IMR-90 (cell line): ENCODE data around the gene MGAT4C. TPM values are rescaled to one million over a fixed set of nuclear protein-coding genes. Genes with fewer than 3 reads are reported as not detected.

Experiments used
- ATAC-seq: fragments of 200-7000 bp; cut with Tn5 transposase; 2 replicates; pipeline ENCODE4 v1.9.1; 2020; ENCODE audit warnings: low read depth, mild to moderate bottlenecking, moderate library complexity
- BruUV-seq: library from RNA; stranded (reverse); fragments of 400-500 nt; replicated peaks from 2 replicates; lab custom pipeline; 2021; lab: Mats Ljungman, UMichigan
- CTCF ChIA-PET: fragments of 300-600 bp; formaldehyde crosslinking; extraction: SDS; loops from one replicate; lab custom pipeline; 2021; ENCODE audit warnings: antibody characterized with exemption; lab: Yijun Ruan, JAX
- POLR2A ChIA-PET: fragments of 300-600 bp; sonication (Branson Sonifier 250); formaldehyde crosslinking; loops from one replicate; lab custom pipeline; 2022; ENCODE audit warnings: antibody characterized with exemption; ENCODE audit not compliant: unreplicated experiment; lab: Charles Lee
- DNase-seq: peaks from one replicate; pipeline ENCODE4 v3.0.0; 2013
- H2AFZ ChIP-seq: replicated peaks from 2 replicates; pipeline ENCODE3; 2013; ENCODE audit warnings: low read length, mild to moderate bottlenecking; ENCODE audit not compliant: poor library complexity
- H2AK5ac ChIP-seq: 2 replicates; pipeline ENCODE4 v1.6.1; 2013; ENCODE audit warnings: low read depth, low read length, inconsistent platforms
- H2AK9ac ChIP-seq: replicated peaks from 2 replicates; pipeline ENCODE3; 2013; ENCODE audit warnings: mild to moderate bottlenecking, low read depth, low read length, moderate library complexity; ENCODE audit not compliant: poor library complexity
- H2BK120ac ChIP-seq: 2 replicates; pipeline ENCODE4 v1.6.1; 2013; ENCODE audit warnings: low read depth, low read length, inconsistent platforms
- H2BK15ac ChIP-seq: 3 replicates; pipeline ENCODE4 v1.6.1; 2013; ENCODE audit warnings: low read depth, low read length, inconsistent platforms
- H2BK20ac ChIP-seq: 2 replicates; pipeline ENCODE4 v1.6.1; 2013; ENCODE audit warnings: low read depth, mild to moderate bottlenecking, inconsistent platforms, low read length, moderate library complexity
- H2BK5ac ChIP-seq: 2 replicates; pipeline ENCODE4 v1.6.1; 2013; ENCODE audit warnings: mild to moderate bottlenecking, low read depth, low read length, inconsistent platforms; ENCODE audit not compliant: poor library complexity, severe bottlenecking
- H3K14ac ChIP-seq: replicated peaks from 2 replicates; pipeline ENCODE4 v1.6.1; 2013; ENCODE audit warnings: low read depth, low read length, inconsistent platforms
- H3K18ac ChIP-seq: 2 replicates; pipeline ENCODE4 v1.6.1; 2013; ENCODE audit warnings: low read depth, low read length, control low read depth
- H3K23ac ChIP-seq: 2 replicates; pipeline ENCODE4 v1.6.1; 2013; ENCODE audit warnings: low read depth, low read length, inconsistent platforms
- H3K27ac ChIP-seq: 2 replicates; pipeline ENCODE4 v1.5.1; 2013; ENCODE audit warnings: mild to moderate bottlenecking, control low read depth, low read length; ENCODE audit not compliant: insufficient read depth
- H3K27me3 ChIP-seq: 2 replicates; pipeline ENCODE4 v1.6.1; 2013; ENCODE audit warnings: low read length; ENCODE audit not compliant: control insufficient read depth, insufficient read depth
- H3K36me3 ChIP-seq: 2 replicates; pipeline ENCODE4 v1.6.1; 2013; ENCODE audit warnings: low read length, mixed read lengths; ENCODE audit not compliant: control insufficient read depth, insufficient read depth
- H3K4ac ChIP-seq: 2 replicates; pipeline ENCODE4 v1.6.1; 2013; ENCODE audit warnings: low read depth, low read length, inconsistent platforms
- H3K4me1 ChIP-seq: 2 replicates; pipeline ENCODE4 v1.6.1; 2013; ENCODE audit warnings: low read length, mixed read lengths; ENCODE audit not compliant: control insufficient read depth, insufficient read depth
- H3K4me2 ChIP-seq: 2 replicates; pipeline ENCODE4 v1.6.1; 2013; ENCODE audit warnings: low read depth, mild to moderate bottlenecking, control low read depth, low read length, moderate library complexity
- H3K4me3 ChIP-seq: 2 replicates; pipeline ENCODE4 v1.5.1; 2013; ENCODE audit warnings: low read depth, mild to moderate bottlenecking, control low read depth, low read length, moderate library complexity; ENCODE audit not compliant: insufficient read depth
- H3K56ac ChIP-seq: 2 replicates; pipeline ENCODE4 v1.6.1; 2013; ENCODE audit warnings: low read length, inconsistent platforms; ENCODE audit not compliant: insufficient read depth; ENCODE audit errors: extremely low read depth
- H3K79me1 ChIP-seq, 2 experiments: 2 replicates each; pipeline ENCODE4 v1.6.1; 2013; ENCODE audit warnings: low read length in 2 of 2, inconsistent platforms in 1 of 2, low read depth in 1 of 2
- H3K9ac ChIP-seq: 2 replicates; pipeline ENCODE4 v1.6.1; 2013; ENCODE audit warnings: low read depth, low read length, control low read depth
- H3K9me1 ChIP-seq: 2 replicates; pipeline ENCODE4 v1.6.1; 2013; ENCODE audit warnings: low read length, inconsistent platforms; ENCODE audit not compliant: insufficient read depth
- H3K9me3 ChIP-seq: 2 replicates; pipeline ENCODE4 v1.6.1; 2013; ENCODE audit warnings: low read length; ENCODE audit not compliant: control insufficient read depth, insufficient read depth
- H4K20me1 ChIP-seq: 2 replicates; pipeline ENCODE4 v1.6.1; 2013; ENCODE audit warnings: low read length, inconsistent platforms; ENCODE audit not compliant: insufficient read depth
- H4K5ac ChIP-seq: 2 replicates; pipeline ENCODE4 v1.6.1; 2013; ENCODE audit warnings: mild to moderate bottlenecking, low read depth, low read length, control low read depth
- H4K8ac ChIP-seq, 2 experiments: 2 replicates each; pipeline ENCODE4 v1.6.1; 2013; ENCODE audit warnings: low read depth in 2 of 2, low read length in 2 of 2, control low read depth in 1 of 2, inconsistent platforms in 1 of 2
- H4K91ac ChIP-seq: 2 replicates; pipeline ENCODE4 v1.6.1; 2013; ENCODE audit warnings: low read depth, low read length, inconsistent platforms; ENCODE audit not compliant: insufficient read depth
- BHLHE40 ChIP-seq: fragments of 150-350 bp; IDR thresholded peaks from 2 replicates; pipeline ENCODE4 v1.6.1; 2016; ENCODE audit warnings: mild to moderate bottlenecking, low read depth, low read length
- CEBPB ChIP-seq: IDR thresholded peaks from 2 replicates; pipeline ENCODE4 v1.6.1; 2012; ENCODE audit warnings: low read depth, low read length, improper control_type of control experiment
- CHD1 ChIP-seq: IDR thresholded peaks from 2 replicates; pipeline ENCODE4 v1.6.1; 2012; ENCODE audit warnings: low read depth, low read length, improper control_type of control experiment
- CTCF ChIP-seq: conservative IDR thresholded peaks from 2 replicates; pipeline ENCODE4 v1.5.1; 2012; ENCODE audit warnings: mild to moderate bottlenecking, low read depth, low read length, improper control_type of control experiment
- ELK1 ChIP-seq: fragments of 150-350 bp; IDR thresholded peaks from 2 replicates; pipeline ENCODE4 v1.6.1; 2016; ENCODE audit warnings: low read depth, mild to moderate bottlenecking, low read length, moderate library complexity, borderline replicate concordance
- FOS ChIP-seq: fragments of 150-350 bp; IDR thresholded peaks from 2 replicates; pipeline ENCODE4 v1.6.1; 2016; ENCODE audit warnings: low read depth, low read length
- MAFK ChIP-seq: IDR thresholded peaks from 2 replicates; pipeline ENCODE4 v1.6.1; 2012; ENCODE audit warnings: low read depth, low read length, improper control_type of control experiment
- MAZ ChIP-seq: IDR thresholded peaks from 2 replicates; pipeline ENCODE4 v1.6.1; 2012; ENCODE audit warnings: low read depth, mild to moderate bottlenecking, low read length, improper control_type of control experiment, moderate library complexity, borderline replicate concordance
- MXI1 ChIP-seq: IDR thresholded peaks from 2 replicates; pipeline ENCODE4 v1.6.1; 2012; ENCODE audit warnings: low read depth, mild to moderate bottlenecking, low read length, moderate library complexity, borderline replicate concordance
- NFE2L2 ChIP-seq: fragments of 150-350 bp; IDR thresholded peaks from 2 replicates; pipeline ENCODE4 v1.6.1; 2016; ENCODE audit warnings: low read depth, mild to moderate bottlenecking, low read length
- RAD21 ChIP-seq: IDR thresholded peaks from 2 replicates; pipeline ENCODE4 v1.6.1; 2012; ENCODE audit warnings: low read length, improper control_type of control experiment
- RCOR1 ChIP-seq: IDR thresholded peaks from 2 replicates; pipeline ENCODE4 v1.6.1; 2012; ENCODE audit warnings: mild to moderate bottlenecking, low read length, improper control_type of control experiment; ENCODE audit not compliant: insufficient replicate concordance
- RFX5 ChIP-seq: IDR thresholded peaks from 2 replicates; pipeline ENCODE4 v1.8.0; 2012; ENCODE audit warnings: low read depth, mild to moderate bottlenecking, low read length, moderate library complexity
- SMC3 ChIP-seq: fragments of 150-350 bp; IDR thresholded peaks from 2 replicates; pipeline ENCODE4 v1.6.1; 2016; ENCODE audit warnings: low read depth, mild to moderate bottlenecking, antibody characterized with exemption, low read length, moderate library complexity
- USF2 ChIP-seq: fragments of 150-350 bp; IDR thresholded peaks from 2 replicates; pipeline ENCODE4 v1.6.1; 2017; ENCODE audit warnings: mild to moderate bottlenecking, antibody characterized with exemption, low read length, low read depth
- dilution Hi-C: fragments of 300-500 bp; cut with HindIII; formaldehyde crosslinking; loops from one replicate; pipeline ENCODE4 v1.14.3; 2018; ENCODE audit warnings: low sequenced_read_pairs; ENCODE audit not compliant: unreplicated experiment
- in situ Hi-C: fragments of 300-500 bp; cut with MboI; formaldehyde crosslinking; loops from 3 replicates; pipeline ENCODE4 v1.14.3; 2019; ENCODE audit warnings: low sequenced_read_pairs, inconsistent platforms, mixed read lengths
- intact Hi-C: fragments of 100-400 bp; cut with micrococcal nuclease; formaldehyde crosslinking; loops from 2 replicates; pipeline ENCODE4 v1.10.0; 2022
- polyA plus RNA-seq, 3 experiments: library from polyadenylated mRNA; depleted of rRNA; stranded (reverse); fragments of >200 nt; gene quantifications; 2 replicates each; pipeline ENCODE4 v1.2.3, GENCODE V29; 2012; ENCODE audit warnings: low replicate concordance in 1 of 3
- total RNA-seq: library from RNA; depleted of rRNA; stranded (reverse); fragments of >200 nt; gene quantifications from 2 replicates; pipeline ENCODE4 v1.2.3, GENCODE V29; 2012

The MGAT4C gene
- total and polyA plus RNA-seq, 2 of the 4 experiments (the other 2 are of a cell fraction), result not detected

GRCh38 chr12:85963326-85963725 lies 292.9 kb downstream of the MGAT4C start:
- Histone ChIP-seq H3K36me3 (no peaks in the 10 kb centered on the region), H3K4me2 (no peak overlapping the region), H3K27ac (no peak overlapping the region), H3K9ac (no peak overlapping the region), H4K20me1 (no peaks in the 10 kb centered on the region), H4K5ac (no peak overlapping the region), H3K4ac (no peak overlapping the region), H3K27me3 (no peaks in the 10 kb centered on the region), H2BK5ac (no peak overlapping the region), H2BK20ac (no peak overlapping the region), H3K56ac (no peak overlapping the region), H4K8ac (no peak overlapping the region), H3K79me1 (no peaks in the 10 kb centered on the region), H2AK9ac (no peak overlapping the region), H3K4me3 (no peak overlapping the region), H4K91ac (no peak overlapping the region), H2AK5ac (no peak overlapping the region), H2BK15ac (no peak overlapping the region), H2AFZ (no peak overlapping the region), H3K18ac (no peak overlapping the region), H2BK120ac (no peak overlapping the region), H3K9me3 (no peaks in the 10 kb centered on the region), H3K9me1 (no peaks in the 10 kb centered on the region), H3K14ac (no peak overlapping the region), H3K4me1 (no peaks in the 10 kb centered on the region), H3K23ac (no peak overlapping the region)
- in situ Hi-C loops (loop anchor here (25.0 kb wide), 1 partner anchor 949 kb away; no protein-coding TSS in a partner anchor), intact Hi-C loops (no loop called here), dilution Hi-C loops (no loop called here)
- ChIA-PET CTCF (no interaction called here), POLR2A (no interaction called here)
- ATAC-seq (no peak), DNase-seq (no peak)
- no TSS peak for BruUV-seq
- TF ChIP-seq USF2, result no peak
- TF ChIP-seq MAZ, result no peak
- no peak for TF ChIP-seq ELK1
- no peak for TF ChIP-seq MAFK
- no peak for TF ChIP-seq CEBPB
- TF ChIP-seq SMC3, result no peak
- no peak for TF ChIP-seq BHLHE40
- no peak for TF ChIP-seq RFX5
- no peak for TF ChIP-seq RCOR1
- no peak for TF ChIP-seq CTCF
- no peak for TF ChIP-seq FOS
- TF ChIP-seq CHD1, result no peak
- no peak for TF ChIP-seq RAD21
- no peak for TF ChIP-seq NFE2L2
- TF ChIP-seq MXI1, result no peak
